ENCODE results near the gene POC1B. TPM values are rescaled to one million over a fixed set of nuclear protein-coding genes. Genes with fewer than 3 reads are reported as not detected.
"Not testable (repeated sequence)": the region's sequence is repeated elsewhere in the genome, so short reads cannot be mapped to it uniquely, and the experiment has no call there.

POC1B gene
- total RNA-seq, 2 experiments from 2014 or later, result 38.2 to 40.9 TPM

DNA sequence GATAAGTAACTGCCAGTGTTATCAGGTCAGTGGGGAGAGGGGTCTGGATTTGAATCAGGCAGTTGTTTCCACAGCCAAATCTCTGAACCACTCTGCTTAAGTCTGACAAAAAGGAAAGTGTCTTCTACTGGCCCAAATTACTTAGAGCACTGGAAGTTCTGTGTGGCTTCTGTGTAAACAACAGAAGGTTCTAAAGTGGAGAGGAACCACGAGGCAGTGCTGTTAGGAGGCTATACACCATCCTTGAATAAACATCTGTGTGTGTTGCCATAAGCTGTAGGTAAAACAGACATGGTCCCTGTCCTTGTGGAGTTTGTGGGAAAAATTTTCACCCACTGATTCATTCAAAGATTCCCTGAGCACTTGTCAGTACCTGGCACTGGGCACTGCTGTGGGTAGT lies 51.2 kb downstream of the POC1B start:
- no peaks in the 10 kb centered on the region for H3K9me3 Mint-ChIP-seq
- no peaks in the 10 kb centered on the region for H3K27me3 Mint-ChIP-seq
- CTCF ChIA-PET, result interaction anchor here (0.5 to 1.7 kb wide), 4 partner anchors 10 to 485 kb away, joined by 3 to 6 read pairs (median 4); no protein-coding TSS in a partner anchor
- no peak overlapping the region for H3K27ac Mint-ChIP-seq
- H3K36me3 Mint-ChIP-seq, result peaks cover 3% of the 10 kb centered on the region
- POLR2A ChIA-PET, result interaction anchor here (2.4 kb wide), 1 partner anchor 51 kb away, joined by 6 read pairs; the partner anchor contains the start of genes GALNT4 and POC1B
- intact Hi-C loops (cut with micrococcal nuclease), result loop anchor here (5.0 kb wide), 2 partner anchors 233 to 388 kb away; partner anchors contain the start of gene ATP2B1
- no peak overlapping the region for H3K4me3 Mint-ChIP-seq
- DNase-seq, result no peak
- peaks cover 45% of the 10 kb centered on the region for H3K4me1 Mint-ChIP-seq (ENCODE audit: low read depth)

DNA sequence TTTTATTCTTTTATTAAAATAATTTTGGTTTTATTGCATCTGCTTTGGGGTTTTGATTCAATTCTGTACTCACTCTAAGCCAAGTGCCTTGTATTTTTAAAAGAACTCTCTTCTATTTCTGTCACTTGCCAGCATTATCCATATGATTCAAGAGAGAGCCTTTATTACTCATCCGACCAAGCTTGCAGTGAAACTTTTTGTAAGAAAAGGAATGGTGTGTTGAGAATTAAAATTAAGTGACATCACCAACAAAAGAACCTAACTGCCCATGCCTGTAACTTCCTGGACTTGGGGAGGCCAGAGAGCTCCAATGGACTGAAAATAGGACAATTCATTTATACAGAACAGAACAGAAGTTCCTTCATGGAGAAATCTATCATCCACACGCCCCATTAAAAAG lies 53.3 kb downstream of the POC1B start:
- Mint-ChIP-seq H3K27ac (peak overlapping the region; percentile 10), H3K9me3 (no peaks in the 10 kb centered on the region), H3K27me3 (no peaks in the 10 kb centered on the region), H3K4me3 (no peak overlapping the region), H3K4me1 (ENCODE audit: low read depth) (peaks cover 58% of the 10 kb centered on the region), H3K36me3 (peaks cover under 1% of the 10 kb centered on the region)
- intact Hi-C loops (cut with micrococcal nuclease), result loop anchor here (1.0 to 5.0 kb wide), 3 partner anchors 22 to 390 kb away; partner anchors contain the start of gene ATP2B1
- CTCF ChIA-PET, result interaction anchor here (0.6 to 9.0 kb wide), 4 partner anchors 11 to 455 kb away, joined by 3 to 130 read pairs (median 3); partner anchors contain the start of genes GALNT4 and POC1B
- POLR2A ChIA-PET, result interaction anchor here (0.6 to 1.0 kb wide), 2 partner anchors 53 to 247 kb away, joined by 4 to 6 read pairs; partner anchors contain the start of gene POC1B
- DNase-seq, result no peak

DNA sequence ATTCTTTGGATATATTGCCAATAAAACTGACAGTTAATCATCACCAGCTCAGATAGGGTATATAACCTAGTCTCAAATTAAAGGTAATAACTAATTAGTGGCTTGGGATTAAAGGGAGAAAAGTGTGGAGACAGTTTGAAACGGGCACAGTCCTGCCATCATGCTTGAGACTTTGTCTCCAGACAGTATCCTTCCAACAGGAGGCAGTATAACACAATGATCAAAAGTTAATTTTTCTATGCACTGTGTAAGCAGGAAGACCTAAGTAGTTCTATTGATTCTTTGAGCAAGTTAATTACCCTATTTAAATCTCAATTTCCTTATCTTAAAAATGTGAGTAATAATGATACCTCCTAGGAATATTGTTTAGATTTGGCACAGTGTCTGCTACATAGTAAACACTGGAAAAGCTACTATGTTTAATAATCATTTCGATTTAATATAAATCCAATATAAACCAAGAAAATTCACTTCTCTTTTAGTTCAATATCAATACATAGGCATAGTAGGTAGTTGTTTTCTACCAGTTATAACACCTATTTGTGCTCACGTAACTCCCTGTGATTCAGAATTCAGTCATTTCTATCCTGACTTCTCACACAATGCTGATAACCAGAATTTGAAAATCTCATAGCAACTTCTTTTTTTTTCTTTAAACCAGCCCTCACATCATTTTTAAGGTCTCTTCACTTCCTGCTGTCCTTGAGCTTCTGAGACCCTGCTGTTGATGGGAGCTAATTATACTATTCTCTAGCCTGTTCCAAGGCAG lies 54.9 kb downstream of the POC1B start:
- Mint-ChIP-seq H3K9me3 (no peaks in the 10 kb centered on the region), H3K27me3 (no peaks in the 10 kb centered on the region), H3K27ac (peak overlapping the region; percentile 64), H3K36me3 (no peaks in the 10 kb centered on the region), H3K4me3 (no peak overlapping the region), H3K4me1 (ENCODE audit: low read depth) (peaks cover 58% of the 10 kb centered on the region)
- ChIA-PET POLR2A (interaction anchor here (0.5 to 2.0 kb wide), 4 partner anchors 20 to 432 kb away, joined by 3 to 13 read pairs (median 4); partner anchors contain the start of genes GALNT4 and POC1B), CTCF (interaction anchor here (0.6 to 9.0 kb wide), 18 partner anchors 9 to 454 kb away, joined by 3 to 130 read pairs (median 4); partner anchors contain the start of genes GALNT4 and POC1B)
- no peak for DNase-seq
- intact Hi-C loops (cut with micrococcal nuclease), result loop anchor here (1.0 to 5.0 kb wide), 4 partner anchors 55 to 391 kb away; partner anchors contain the start of genes ATP2B1 and POC1B

DNA sequence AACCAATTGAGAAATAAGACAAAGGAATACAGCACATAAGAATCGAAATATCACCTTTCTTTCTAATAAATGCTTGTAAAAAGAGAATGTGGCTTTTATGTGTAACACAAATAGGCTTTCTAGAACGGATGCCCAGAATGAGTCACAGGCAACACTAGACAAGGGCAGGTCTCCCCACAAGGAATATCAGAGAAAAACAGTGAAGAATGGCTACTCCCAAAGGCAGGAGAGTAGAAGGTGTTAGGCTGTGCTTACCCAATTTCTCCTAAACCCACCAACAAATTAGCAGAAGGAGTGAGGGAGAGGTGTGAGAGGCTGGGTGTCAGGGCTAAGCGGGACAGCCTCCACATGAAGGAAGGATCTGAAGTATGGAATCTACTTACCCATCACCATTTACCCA lies 56.5 kb downstream of the POC1B start:
- intact Hi-C loops (cut with micrococcal nuclease), result loop anchor here (1.0 to 5.0 kb wide), 4 partner anchors 8 to 307 kb away; partner anchors contain the start of gene DUSP6
- Mint-ChIP-seq H3K27ac (peak overlapping the region; percentile 47), H3K9me3 (no peaks in the 10 kb centered on the region), H3K36me3 (no peaks in the 10 kb centered on the region), H3K27me3 (no peaks in the 10 kb centered on the region), H3K4me3 (no peak overlapping the region), H3K4me1 (ENCODE audit: low read depth) (peaks cover 48% of the 10 kb centered on the region)
- ChIA-PET CTCF (interaction anchor here (0.6 to 9.0 kb wide), 2 partner anchors 55 to 60 kb away, joined by 3 to 130 read pairs; partner anchors contain the start of genes GALNT4 and POC1B), POLR2A (interaction anchor here (1.4 kb wide), 1 partner anchor 24 kb away, joined by 3 read pairs; no protein-coding TSS in a partner anchor)
- peak; percentile 23 for DNase-seq

DNA sequence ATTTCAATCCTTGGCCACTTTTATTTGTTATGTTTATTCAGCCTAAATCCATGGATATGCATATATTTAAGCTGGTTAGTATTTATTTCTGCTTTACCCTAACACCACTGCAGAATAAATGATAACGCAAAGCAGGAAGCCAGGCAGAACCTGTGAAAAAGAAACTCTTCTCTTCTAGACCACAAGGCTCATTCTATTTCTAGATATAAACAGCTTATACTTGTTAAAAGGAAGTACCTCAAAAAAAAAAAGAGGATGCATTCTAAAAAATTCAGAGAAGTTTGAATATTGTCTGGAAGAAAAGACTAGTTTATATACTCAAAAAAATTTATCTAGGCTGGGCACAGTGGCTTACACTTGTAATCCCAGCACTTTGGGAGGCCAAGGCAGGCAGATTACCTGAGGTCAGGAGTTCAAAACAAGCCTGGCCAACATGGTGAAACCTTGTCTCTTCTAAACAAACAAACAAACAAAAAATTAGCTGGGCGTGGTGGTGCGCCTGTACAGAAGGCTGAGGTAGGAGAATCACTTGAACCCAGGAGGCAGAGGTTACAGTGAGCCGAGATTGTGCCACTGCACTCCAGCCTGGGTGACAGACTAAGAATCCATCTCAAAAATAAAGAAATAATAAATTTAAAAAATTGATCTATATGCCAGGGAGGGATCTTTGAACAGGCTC lies 57.1 kb downstream of the POC1B start:
- POLR2A ChIA-PET, result interaction anchor here (1.4 kb wide), 2 partner anchors 25 to 430 kb away, joined by 3 read pairs; no protein-coding TSS in a partner anchor
- Mint-ChIP-seq H3K9me3 (no peaks in the 10 kb centered on the region), H3K27me3 (no peaks in the 10 kb centered on the region), H3K4me1 (ENCODE audit: low read depth) (peaks cover 47% of the 10 kb centered on the region), H3K36me3 (no peaks in the 10 kb centered on the region), H3K4me3 (peak overlapping the region; percentile 57), H3K27ac (peak overlapping the region; percentile 47)
- intact Hi-C loops (cut with micrococcal nuclease), result loop anchor here (1.0 to 5.0 kb wide), 5 partner anchors 7 to 428 kb away; partner anchors contain the start of gene DUSP6
- CTCF ChIA-PET, result interaction anchor here (0.8 to 9.0 kb wide), 6 partner anchors 20 to 451 kb away, joined by 4 to 130 read pairs (median 13); partner anchors contain the start of genes GALNT4 and POC1B
- no peak for DNase-seq

DNA sequence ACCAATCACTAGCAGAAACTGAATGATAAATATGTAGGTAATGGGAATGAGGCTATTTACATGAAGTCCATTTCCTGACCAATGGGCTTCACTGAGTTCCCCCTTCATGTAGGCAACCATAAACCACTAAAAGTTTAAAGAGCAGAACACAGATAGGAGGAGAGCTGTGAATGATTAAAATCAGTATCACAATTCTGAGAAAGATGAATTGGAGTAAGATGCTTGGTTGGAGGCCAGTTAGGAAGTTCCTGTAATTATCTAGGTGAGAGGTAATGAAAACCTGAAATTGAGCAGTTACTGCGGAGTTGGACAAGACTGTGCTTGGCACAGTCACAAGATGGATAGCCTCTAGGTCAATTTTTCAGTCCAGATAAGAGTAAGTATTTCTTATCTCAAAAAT lies 57.8 kb downstream of the POC1B start:
- POLR2A ChIA-PET, result interaction anchor here (1.4 kb wide), 2 partner anchors 26 to 429 kb away, joined by 3 read pairs; no protein-coding TSS in a partner anchor
- H3K9me3 Mint-ChIP-seq, result no peaks in the 10 kb centered on the region
- H3K36me3 Mint-ChIP-seq, result no peaks in the 10 kb centered on the region
- H3K27me3 Mint-ChIP-seq, result no peaks in the 10 kb centered on the region
- peaks cover 45% of the 10 kb centered on the region for H3K4me1 Mint-ChIP-seq (ENCODE audit: low read depth)
- DNase-seq, result no peak
- CTCF ChIA-PET, result interaction anchor here (1.0 to 9.0 kb wide), 8 partner anchors 27 to 450 kb away, joined by 3 to 130 read pairs (median 11); partner anchors contain the start of genes GALNT4 and POC1B
- intact Hi-C loops (cut with micrococcal nuclease), result loop anchor here (1.0 to 5.0 kb wide), 4 partner anchors 115 to 428 kb away; partner anchors contain the start of gene DUSP6
- H3K4me3 Mint-ChIP-seq, result no peak overlapping the region
- no peak overlapping the region for H3K27ac Mint-ChIP-seq

DNA sequence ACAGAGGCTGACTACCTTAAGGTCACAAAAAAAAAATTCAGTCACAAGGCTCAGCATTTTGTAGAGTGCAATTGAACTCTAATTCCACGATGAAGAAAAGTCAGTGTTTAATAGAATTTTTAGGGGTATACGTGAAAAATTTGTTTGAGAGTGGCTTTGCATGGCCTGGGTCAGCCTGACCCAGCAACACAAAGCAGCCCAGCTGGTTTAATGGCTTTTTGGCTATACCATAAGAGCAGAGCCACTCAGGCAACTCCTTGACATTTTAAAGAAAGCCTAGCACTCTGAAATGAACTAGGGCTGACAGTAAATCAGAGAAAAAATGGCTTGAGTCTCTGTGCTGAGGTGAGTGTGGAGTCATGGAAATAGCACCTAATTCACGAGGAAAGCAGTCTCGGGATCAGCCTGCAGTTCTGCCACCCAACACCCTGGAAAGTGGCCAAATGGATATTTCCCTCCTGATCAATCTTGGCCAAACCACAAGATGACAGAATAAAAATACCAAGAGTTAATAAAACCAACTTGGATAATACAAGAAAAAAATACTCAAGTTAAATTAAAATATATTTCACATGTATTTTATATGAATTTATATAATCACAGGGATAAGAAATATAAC lies 60.8 kb downstream of the POC1B start:
- Mint-ChIP-seq H3K36me3 (no peaks in the 10 kb centered on the region), H3K4me1 (ENCODE audit: low read depth) (peaks cover 33% of the 10 kb centered on the region), H3K27me3 (no peaks in the 10 kb centered on the region), H3K4me3 (no peak overlapping the region), H3K9me3 (no peaks in the 10 kb centered on the region), H3K27ac (no peak overlapping the region)
- ChIA-PET POLR2A (no interaction called here), CTCF (interaction anchor here (1.4 kb wide), 1 partner anchor 446 kb away, joined by 5 read pairs; no protein-coding TSS in a partner anchor)
- intact Hi-C loops (cut with micrococcal nuclease), result loop anchor here (5.0 kb wide), 4 partner anchors 68 to 328 kb away; no protein-coding TSS in a partner anchor
- no peak for DNase-seq

DNA sequence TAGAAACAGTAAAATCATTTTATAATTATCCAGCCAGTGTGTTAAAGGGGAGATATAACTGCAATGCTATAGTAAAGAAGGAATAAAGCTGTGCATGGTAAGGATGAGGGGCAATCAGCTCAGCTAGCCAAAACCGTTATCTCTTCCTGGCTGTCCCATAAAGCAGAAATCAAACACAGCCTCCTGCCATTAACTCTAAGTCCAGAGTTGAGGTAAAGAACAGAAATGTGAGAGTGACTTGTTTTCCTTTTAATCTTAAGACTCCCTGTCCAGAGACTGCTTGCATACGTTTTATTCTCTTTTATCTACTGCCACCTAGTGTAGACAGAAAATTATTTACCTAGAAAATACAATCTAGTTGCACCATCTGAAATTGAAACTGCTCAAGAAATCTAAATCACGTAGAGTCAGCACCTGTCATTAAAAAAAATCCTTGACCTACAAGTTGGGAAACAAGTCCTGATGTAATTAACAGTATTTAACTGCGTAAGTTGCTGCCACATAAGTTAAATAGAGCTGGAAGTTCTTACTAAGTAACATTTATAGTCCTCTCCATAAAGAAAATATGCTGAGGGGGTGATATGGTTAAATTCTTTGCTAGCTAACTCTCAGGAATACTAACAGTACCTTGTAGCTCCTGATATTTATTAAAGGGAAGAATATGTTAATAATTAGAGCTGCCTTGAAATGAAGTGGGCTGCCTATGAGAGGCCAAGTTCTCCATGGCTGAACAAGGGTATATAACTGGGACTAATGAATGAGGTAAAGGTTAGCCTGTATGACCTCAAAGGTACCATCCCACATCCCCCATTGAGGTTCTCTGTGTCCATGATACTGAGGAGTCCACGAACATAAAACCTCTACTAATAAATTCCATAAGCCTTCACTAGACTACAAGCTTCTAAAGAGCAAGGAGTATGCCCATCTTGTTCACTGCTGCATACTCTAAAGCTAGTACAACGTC lies 63.9 kb downstream of the POC1B start:
- Mint-ChIP-seq H3K36me3 (peaks cover 8% of the 10 kb centered on the region), H3K4me3 (peak overlapping the region; percentile 35), H3K27me3 (no peaks in the 10 kb centered on the region), H3K27ac (peak overlapping the region; percentile 60), H3K9me3 (no peaks in the 10 kb centered on the region), H3K4me1 (ENCODE audit: low read depth) (peaks cover 13% of the 10 kb centered on the region)
- DNase-seq, result no peak
- intact Hi-C loops (cut with micrococcal nuclease), result loop anchor here (1.0 to 5.0 kb wide), 7 partner anchors 7 to 443 kb away; partner anchors contain the start of gene DUSP6
- ChIA-PET CTCF (interaction anchor here (0.7 to 4.0 kb wide), 39 partner anchors 9 to 453 kb away, joined by 3 to 45 read pairs (median 4); partner anchors contain the start of genes DUSP6, GALNT4 and POC1B), POLR2A (interaction anchor here (0.7 to 1.0 kb wide), 2 partner anchors 110 to 443 kb away, joined by 3 to 4 read pairs; no protein-coding TSS in a partner anchor)

DNA sequence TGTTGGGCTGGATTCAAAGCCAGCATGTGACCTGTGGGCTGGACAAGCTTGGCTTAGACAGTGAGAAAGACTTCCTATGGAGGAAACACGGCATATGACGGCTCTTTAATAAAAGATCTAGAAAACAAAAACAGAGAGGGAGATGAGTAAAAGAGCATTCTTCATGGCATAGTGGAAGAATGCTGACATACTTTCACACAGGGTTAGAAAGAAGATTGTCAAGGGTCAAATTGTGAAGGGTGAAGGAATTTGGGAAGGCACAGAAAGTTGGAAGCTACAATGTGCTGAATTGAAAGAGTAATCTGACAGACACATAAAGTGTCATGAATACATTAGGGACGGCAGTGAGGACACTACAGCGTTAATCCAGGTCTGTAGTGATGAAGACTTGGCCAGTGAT lies 64.7 kb downstream of the POC1B start:
- no peak for DNase-seq
- Mint-ChIP-seq H3K27me3 (no peaks in the 10 kb centered on the region), H3K36me3 (peaks cover 8% of the 10 kb centered on the region), H3K27ac (no peak overlapping the region), H3K9me3 (no peaks in the 10 kb centered on the region), H3K4me3 (no peak overlapping the region), H3K4me1 (ENCODE audit: low read depth) (peaks cover 11% of the 10 kb centered on the region)
- intact Hi-C loops (cut with micrococcal nuclease), result loop anchor here (1.0 to 5.0 kb wide), 7 partner anchors 8 to 442 kb away; partner anchors contain the start of gene DUSP6
- ChIA-PET POLR2A (no interaction called here), CTCF (interaction anchor here (0.7 to 4.0 kb wide), 26 partner anchors 10 to 447 kb away, joined by 3 to 45 read pairs (median 4); partner anchors contain the start of genes GALNT4 and POC1B)

DNA sequence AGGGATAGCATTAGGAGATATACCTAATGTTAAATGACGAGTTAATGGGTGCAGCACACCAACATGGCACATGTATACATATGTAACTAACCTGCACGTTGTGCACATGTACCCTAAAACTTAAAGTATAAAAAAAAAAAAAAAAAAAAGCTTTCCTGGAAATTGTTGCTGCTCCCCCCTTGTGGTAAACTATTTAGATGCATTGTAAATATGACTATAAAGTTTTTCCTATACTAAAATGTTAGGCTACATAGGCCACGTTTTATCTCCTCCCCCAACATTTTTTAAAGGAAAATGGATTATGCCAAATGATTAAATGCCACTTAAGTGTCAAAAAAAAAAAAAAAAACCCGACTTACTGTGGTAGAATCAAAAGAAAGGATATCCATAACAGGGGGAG lies 66.6 kb downstream of the POC1B start:
- H3K27me3 Mint-ChIP-seq; H3K36me3 Mint-ChIP-seq; H3K9me3 Mint-ChIP-seq; intact Hi-C loops (cut with micrococcal nuclease); DNase-seq; H3K27ac Mint-ChIP-seq; H3K4me3 Mint-ChIP-seq; POLR2A ChIA-PET: not testable (repeated sequence)
- H3K4me1 Mint-ChIP-seq (ENCODE audit: low read depth), result peaks cover 12% of the 10 kb centered on the region
- CTCF ChIA-PET, result interaction anchor here (0.6 to 4.0 kb wide), 6 partner anchors 106 to 442 kb away, joined by 3 to 45 read pairs (median 8); no protein-coding TSS in a partner anchor

All from activated CD4-positive, alpha-beta memory T cell treated with anti-CD3 and anti-CD28 coated beads for 36 hours (primary cell).